ENCODE results near the gene PSTPIP1.

The PSTPIP1 gene

DNA sequence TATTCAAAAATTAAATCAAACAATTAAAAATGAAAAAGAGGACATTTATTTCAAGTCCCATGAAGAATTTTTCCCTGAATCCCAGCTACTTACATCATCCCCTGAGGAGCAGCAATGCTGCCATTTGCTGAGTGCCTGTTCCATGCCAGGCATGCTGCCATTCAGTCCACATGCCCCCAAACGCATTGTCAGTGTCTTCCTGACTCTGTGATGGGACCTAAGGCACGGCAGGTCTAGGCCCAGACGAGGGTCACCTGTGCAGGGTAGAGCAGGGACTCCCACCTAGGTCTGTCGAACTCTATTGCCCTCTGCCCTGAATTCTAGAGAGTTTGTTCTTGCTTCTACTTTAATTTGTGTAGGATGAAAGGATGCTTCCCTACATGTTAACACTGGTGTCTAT lies 7.0 kb downstream of the PSTPIP1 start:
- Mint-ChIP-seq H3K9me3 (peaks cover 3% of the 10 kb centered on the region), H3K36me3 (ENCODE audit: low read depth) (peaks cover 61% of the 10 kb centered on the region), H3K27me3 (no peaks in the 10 kb centered on the region), H3K27ac (peak overlapping the region; percentile 94), H3K4me1 (ENCODE audit: low read depth) (peaks cover 97% of the 10 kb centered on the region), H3K4me3 (peak overlapping the region; percentile 76)

DNA sequence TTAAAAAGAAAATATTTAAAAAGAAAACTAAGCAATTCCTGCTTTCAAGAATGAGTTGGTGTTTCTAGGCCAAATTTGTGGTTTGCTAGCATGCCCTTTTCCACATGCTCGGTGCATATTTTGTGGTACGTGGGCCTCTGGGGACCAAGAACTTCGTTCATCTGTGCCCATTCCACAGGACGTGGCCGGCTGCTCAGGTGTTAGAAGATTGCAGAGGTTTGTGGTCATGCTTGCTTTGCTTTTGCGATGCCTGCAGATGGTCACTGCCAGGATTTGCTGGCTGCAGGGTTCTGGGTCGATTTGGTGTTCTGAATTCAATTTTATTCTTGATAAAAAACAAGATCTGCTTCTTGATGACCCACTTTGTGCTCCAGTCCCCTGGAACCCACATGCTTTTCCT lies 7.5 kb downstream of the PSTPIP1 start:
- H3K9me3 Mint-ChIP-seq: peaks cover 3% of the 10 kb centered on the region
- peaks cover 58% of the 10 kb centered on the region for H3K36me3 Mint-ChIP-seq (ENCODE audit: low read depth)
- peaks cover 93% of the 10 kb centered on the region for H3K4me1 Mint-ChIP-seq (ENCODE audit: low read depth)
- H3K4me3 Mint-ChIP-seq: peak overlapping the region; percentile 76
- no peaks in the 10 kb centered on the region for H3K27me3 Mint-ChIP-seq
- peak overlapping the region; percentile 94 for H3K27ac Mint-ChIP-seq

DNA sequence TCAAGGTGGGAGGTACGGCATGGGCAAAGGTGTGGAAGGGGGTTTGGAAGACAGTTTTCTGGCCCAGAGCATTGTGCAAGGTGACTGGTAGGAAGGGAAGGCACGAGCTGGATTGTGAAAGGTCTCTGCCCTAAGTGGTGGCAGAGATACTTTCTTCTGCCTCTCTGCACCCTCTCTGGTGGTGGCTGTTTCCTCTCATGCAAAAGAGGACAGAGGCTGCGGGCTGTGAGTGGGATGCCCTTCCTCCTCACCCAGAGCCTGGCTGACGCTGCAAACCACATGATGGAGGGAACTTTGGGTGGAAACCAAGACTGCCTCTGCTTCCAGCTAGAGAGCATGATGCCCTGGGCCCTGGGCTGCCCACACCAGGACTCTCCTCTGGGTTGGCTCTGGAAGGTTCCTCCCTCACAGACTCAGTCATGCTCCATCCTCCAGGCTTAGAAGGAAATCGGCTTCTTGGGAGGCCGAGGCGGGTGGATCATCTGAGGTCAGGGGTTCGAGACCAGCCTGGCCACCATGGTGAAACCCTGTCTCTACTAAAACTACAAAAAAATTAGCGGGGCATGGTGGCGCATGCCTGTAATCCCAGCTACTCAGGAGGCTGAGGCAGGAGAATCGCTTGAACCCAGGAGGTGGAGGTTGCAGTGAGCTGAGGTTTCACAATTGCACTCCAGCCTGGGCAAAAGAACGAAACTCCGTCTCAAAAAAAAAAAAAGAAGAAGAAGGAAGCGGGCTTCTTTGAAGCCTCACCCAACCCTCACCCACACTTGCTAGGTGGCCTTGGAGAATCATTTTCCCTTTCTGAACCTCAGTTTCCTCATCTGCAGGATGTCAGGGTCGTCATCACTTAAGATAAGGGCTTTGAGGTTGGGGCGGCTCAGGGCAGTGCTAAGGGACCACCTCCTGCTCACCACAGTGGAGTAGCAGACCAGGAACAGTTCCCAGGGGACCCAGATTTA lies 8.3 kb downstream of the PSTPIP1 start:
- H3K36me3 Mint-ChIP-seq (ENCODE audit: low read depth): peaks cover 51% of the 10 kb centered on the region
- peaks cover 3% of the 10 kb centered on the region for H3K9me3 Mint-ChIP-seq
- peak overlapping the region; percentile 94 for H3K27ac Mint-ChIP-seq
- H3K4me1 Mint-ChIP-seq (ENCODE audit: low read depth): peaks cover 90% of the 10 kb centered on the region
- H3K4me3 Mint-ChIP-seq: peak overlapping the region; percentile 76
- no peaks in the 10 kb centered on the region for H3K27me3 Mint-ChIP-seq

DNA sequence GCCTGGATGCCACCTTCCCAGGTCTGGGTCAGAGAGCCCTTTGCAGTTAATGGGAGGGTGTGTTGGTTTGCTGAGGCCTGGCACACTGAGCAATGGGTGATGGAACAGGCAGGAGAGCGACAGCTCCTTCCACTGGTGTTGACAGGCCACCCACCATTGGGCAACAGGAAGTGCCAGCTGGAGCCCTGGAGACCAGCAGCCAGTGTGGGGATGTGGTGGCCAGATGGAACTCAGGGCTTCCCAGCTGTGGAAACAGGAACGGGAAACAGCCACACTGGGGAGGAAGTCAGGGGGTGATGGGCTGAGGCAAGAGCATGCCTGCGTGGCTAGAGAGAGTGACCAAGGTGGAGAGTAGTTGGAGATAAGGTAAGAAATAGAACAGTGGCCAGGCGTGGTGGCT lies 9.3 kb downstream of the PSTPIP1 start:
- Mint-ChIP-seq H3K4me3 (peak overlapping the region; percentile 76), H3K27me3 (no peaks in the 10 kb centered on the region), H3K27ac (peak overlapping the region; percentile 94), H3K9me3 (peaks cover 3% of the 10 kb centered on the region), H3K4me1 (ENCODE audit: low read depth) (peaks cover 83% of the 10 kb centered on the region), H3K36me3 (ENCODE audit: low read depth) (peaks cover 44% of the 10 kb centered on the region)

DNA sequence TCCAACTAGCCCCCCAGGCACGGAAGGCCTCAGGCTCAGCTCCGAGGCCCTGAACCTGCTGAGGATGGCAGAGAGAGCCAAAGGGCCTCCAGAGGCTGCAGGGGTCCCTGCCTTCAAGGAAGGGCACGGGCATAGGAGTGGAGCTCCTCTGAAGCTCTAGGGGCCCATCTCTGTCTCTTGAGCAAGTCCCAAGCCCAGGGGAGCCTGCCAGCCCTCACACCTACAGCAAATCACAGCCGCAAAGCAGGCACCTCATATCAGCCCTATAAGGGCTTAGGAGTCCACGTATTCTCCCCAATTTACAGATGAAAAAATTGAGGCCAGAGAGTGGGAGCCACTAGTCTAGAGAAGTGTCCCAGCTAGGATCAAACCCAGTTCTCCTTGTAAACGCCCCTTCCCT lies 14.2 kb downstream of the PSTPIP1 start:
- Mint-ChIP-seq H3K4me1 (ENCODE audit: low read depth) (peaks cover 83% of the 10 kb centered on the region), H3K27me3 (no peaks in the 10 kb centered on the region), H3K27ac (no peak overlapping the region), H3K4me3 (no peak overlapping the region), H3K36me3 (ENCODE audit: low read depth) (peaks cover 45% of the 10 kb centered on the region), H3K9me3 (peaks cover 2% of the 10 kb centered on the region)

DNA sequence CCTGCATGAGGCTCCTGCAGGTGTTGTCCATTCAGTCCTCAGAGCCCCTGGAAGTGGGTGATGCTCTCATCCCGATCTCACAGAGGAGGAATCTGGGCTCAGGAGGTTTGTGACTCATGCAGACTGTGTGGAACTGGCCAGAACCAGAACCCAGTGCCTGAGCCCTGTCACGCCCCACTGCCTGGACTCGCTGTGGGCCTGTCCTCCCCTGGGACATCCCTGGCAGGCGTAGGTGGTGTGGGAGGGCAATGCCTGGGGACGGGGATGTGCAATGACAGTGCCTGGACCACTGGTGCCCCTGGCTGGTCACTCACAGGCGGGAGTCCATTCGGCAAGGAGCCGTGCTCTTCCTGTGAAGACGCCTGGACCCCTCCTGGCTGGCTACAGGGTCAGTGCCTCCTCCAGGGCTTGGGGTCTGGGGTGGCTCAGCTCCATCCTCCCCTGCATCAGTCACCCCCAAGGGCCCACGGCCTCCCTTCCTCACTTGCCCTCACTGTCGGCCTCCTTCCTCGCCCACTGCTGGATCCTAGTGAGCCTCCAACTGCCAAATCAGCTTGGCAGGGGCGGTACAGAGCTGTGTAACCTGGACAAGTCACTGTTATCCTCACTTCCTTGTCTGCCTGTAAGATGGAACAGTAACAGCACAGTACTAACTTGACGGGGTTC lies 14.9 kb downstream of the PSTPIP1 start:
- Mint-ChIP-seq H3K27ac (peak overlapping the region; percentile 83), H3K4me3 (no peak overlapping the region), H3K4me1 (ENCODE audit: low read depth) (peaks cover 83% of the 10 kb centered on the region), H3K27me3 (no peaks in the 10 kb centered on the region), H3K36me3 (ENCODE audit: low read depth) (peaks cover 39% of the 10 kb centered on the region), H3K9me3 (no peaks in the 10 kb centered on the region)

DNA sequence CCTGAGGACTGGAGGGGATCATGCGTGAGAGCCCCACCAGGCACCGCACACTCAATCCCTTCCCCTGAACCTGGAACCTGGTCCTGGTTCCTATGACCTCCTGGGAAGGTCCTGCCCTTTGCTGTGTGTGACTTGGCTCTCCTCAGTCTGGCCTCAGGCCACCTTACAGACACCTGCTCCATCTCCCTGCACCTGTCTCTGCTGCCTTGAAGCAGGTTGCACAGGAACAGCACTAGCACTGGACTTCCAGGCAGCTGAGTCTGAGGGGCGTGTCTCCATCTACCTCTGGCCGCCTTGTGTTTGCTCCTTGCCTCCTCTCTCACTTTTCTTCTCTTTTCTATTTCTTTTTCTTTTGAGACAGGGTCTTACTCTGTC lies 15.4 kb downstream of the PSTPIP1 start:
- peaks cover 39% of the 10 kb centered on the region for H3K36me3 Mint-ChIP-seq (ENCODE audit: low read depth)
- H3K27ac Mint-ChIP-seq: peak overlapping the region; percentile 83
- no peaks in the 10 kb centered on the region for H3K27me3 Mint-ChIP-seq
- H3K9me3 Mint-ChIP-seq: no peaks in the 10 kb centered on the region
- H3K4me1 Mint-ChIP-seq (ENCODE audit: low read depth): peaks cover 83% of the 10 kb centered on the region
- no peak overlapping the region for H3K4me3 Mint-ChIP-seq

DNA sequence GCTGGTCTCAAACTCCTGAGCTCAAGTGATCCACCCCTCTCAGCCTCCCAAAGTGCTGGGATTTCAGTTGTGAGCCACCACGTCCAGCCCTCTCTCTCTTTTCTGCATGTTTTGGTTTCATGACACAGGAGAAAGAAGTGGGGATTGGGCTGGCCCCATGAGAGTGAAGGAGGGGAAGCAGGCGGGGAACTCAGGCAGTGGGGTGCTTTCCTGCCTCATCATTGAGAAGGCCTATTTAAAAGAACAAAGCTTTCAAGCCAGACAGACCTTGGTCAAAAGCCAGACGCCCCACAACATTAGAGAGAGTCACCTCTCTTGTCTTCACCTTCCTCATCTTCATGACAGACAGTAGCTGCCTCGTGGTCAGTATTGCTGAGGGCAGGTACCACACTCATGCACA lies 15.9 kb downstream of the PSTPIP1 start:
- Mint-ChIP-seq H3K27ac (peak overlapping the region; percentile 83), H3K27me3 (no peaks in the 10 kb centered on the region), H3K36me3 (ENCODE audit: low read depth) (peaks cover 36% of the 10 kb centered on the region), H3K4me1 (ENCODE audit: low read depth) (peaks cover 84% of the 10 kb centered on the region), H3K4me3 (no peak overlapping the region), H3K9me3 (no peaks in the 10 kb centered on the region)

DNA sequence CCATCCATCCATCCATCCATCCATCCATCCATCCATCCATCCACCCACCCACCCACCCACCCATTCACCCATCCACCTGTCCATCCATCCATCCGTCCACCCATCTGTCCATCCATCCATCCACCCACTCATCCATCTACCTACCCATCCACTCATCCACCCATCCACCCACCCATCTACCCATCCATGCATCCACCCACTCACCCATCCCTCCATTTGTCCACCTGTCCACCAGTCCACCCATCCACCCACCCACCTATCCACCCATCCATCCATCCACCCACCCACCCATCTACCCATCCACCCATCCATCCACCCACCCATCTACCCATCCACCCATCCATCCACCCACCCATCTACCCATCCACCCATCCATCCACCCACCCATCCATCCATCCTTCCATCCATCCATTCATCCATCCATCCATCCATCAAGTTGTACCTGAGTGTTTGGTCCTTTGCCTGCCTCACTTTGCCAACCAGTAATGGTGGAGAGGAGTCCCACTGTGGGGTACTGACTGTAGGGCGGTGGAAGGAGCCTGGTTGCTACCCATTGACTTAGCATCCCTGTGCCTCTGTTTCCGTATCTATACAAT lies 17.3 kb downstream of the PSTPIP1 start:
- Mint-ChIP-seq H3K36me3 (ENCODE audit: low read depth) (peaks cover 32% of the 10 kb centered on the region), H3K9me3 (no peaks in the 10 kb centered on the region), H3K4me3 (peak overlapping the region; percentile 80), H3K27me3 (no peaks in the 10 kb centered on the region), H3K27ac (peak overlapping the region; percentile 92), H3K4me1 (ENCODE audit: low read depth) (peaks cover 88% of the 10 kb centered on the region)

DNA sequence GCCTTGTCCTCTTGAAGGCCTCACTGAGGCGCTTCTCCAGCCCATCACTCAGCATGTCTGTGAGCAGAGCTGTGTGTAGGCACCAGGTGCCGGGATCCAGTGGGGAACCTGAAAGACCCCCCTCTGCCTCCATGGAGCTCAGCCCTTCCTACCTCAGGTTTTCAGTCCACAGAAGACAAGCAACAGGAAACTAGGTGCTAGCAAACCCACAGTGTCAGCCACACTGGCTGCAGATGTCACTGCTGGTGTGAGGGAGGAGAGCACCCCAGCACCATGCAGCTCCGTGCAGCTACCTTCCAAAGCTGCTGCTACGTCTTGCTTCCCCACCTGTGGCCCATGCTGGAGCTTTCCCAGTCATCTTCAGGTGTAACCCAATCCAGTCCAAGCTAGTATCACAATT lies 17.9 kb downstream of the PSTPIP1 start:
- H3K27ac Mint-ChIP-seq: peak overlapping the region; percentile 92
- H3K4me1 Mint-ChIP-seq (ENCODE audit: low read depth): peaks cover 92% of the 10 kb centered on the region
- no peaks in the 10 kb centered on the region for H3K27me3 Mint-ChIP-seq
- H3K36me3 Mint-ChIP-seq (ENCODE audit: low read depth): peaks cover 32% of the 10 kb centered on the region
- no peaks in the 10 kb centered on the region for H3K9me3 Mint-ChIP-seq
- H3K4me3 Mint-ChIP-seq: peak overlapping the region; percentile 80

DNA sequence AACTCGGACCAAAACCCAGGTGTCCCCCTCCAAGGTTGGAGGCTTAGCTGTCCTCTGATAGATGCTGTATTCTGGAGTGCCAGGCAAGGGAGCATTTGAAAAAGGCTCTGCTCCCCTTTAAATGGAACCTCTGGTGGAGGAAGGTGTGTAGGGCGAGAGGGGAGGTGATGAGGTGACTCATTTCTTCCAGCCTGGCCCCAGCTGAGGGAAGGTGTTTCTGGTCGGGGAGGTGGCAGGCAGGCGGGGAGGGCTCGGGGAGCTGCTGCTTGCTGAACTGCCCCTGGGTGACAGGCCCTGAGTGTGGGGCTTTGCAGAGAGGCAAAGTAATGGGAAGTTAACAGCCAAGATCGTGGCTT lies 18.8 kb downstream of the PSTPIP1 start:
- Mint-ChIP-seq H3K4me1 (ENCODE audit: low read depth) (peaks cover 99% of the 10 kb centered on the region), H3K36me3 (ENCODE audit: low read depth) (peaks cover 36% of the 10 kb centered on the region), H3K27ac (peak overlapping the region; percentile 92), H3K4me3 (peak overlapping the region; percentile 80), H3K9me3 (no peaks in the 10 kb centered on the region), H3K27me3 (no peaks in the 10 kb centered on the region)

DNA sequence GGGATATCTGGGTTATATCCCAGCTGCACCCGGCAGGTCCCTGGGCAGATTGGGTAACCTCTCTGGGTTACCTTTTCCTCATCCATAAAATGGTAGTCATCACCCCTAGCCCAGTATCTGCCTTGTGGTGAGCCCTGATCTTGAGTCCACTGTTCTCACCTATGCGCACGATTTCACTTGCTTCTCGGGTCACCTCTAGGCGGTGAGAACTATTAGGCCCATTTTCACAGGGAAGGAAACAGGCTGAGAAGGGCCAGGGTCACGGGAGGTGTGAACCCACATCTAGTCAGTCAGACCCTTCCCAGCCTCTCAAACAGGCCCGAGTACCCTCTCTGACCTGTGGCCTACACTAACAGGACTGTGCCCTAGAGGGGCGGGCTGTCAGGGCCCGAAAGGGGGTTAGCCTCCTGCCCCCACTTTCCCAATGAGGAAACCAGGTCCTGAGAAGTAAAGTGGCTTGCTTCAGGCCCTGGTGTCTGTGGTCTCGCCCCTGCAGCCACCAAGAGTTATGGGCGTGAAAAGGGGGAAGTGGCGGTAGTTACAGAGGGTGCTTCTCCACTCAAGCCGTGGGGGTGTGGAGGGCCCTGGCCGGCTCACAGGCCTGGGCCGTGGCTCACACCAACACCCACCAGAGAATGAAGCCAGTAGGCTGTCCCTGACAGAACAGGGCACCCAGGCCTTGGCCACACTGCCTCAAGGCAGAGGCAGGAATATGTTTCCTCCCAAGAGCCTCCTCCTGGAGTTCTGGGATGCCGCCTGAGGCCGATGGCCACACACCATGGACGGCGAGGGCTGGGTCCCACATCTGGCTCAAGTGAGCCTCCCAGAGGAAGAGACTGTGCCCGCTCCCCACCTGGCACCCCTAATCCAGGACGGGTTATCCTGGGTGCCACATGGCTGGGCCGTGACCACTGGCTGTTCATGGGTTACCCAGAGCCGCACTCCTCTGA lies 19.5 kb downstream of the PSTPIP1 start:
- peak overlapping the region; percentile 80 for H3K4me3 Mint-ChIP-seq
- no peaks in the 10 kb centered on the region for H3K27me3 Mint-ChIP-seq
- peaks cover 100% of the 10 kb centered on the region for H3K4me1 Mint-ChIP-seq (ENCODE audit: low read depth)
- H3K27ac Mint-ChIP-seq: peak overlapping the region; percentile 92
- peaks cover 41% of the 10 kb centered on the region for H3K36me3 Mint-ChIP-seq (ENCODE audit: low read depth)
- H3K9me3 Mint-ChIP-seq: no peaks in the 10 kb centered on the region

DNA sequence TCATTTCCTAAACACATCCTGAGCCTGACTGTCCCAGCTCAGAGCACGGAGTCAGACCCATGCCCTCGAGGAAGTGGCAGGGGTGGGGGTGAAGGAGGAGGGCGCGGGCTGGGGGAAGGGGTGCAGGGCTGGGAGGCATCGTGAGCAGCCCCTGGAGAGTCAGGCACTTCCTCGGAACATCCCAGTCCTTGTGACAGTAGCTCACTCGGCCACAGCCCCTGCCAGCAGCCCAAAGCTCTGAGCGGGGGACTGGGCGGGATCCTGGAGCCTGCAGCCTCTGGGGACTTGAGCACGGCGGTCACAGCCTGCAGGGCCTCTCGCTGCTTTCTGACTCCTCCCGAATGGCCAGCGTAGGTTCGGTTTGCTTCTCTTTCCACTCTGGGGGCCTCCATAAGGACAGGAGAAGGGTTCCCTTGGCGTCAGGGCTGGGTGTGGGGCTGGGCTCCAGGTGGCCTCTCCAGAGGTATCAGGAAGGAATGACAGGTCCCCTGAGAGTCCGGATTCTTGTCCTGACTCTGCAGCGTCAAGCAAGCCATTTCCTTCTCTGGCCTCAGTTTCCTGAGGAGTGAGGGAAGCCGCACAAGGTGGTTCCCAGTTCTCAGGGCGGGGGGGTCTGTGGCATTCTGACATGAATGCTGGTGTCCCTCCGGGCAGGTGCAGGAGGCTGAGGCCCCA lies 20.9 kb downstream of the PSTPIP1 start:
- H3K36me3 Mint-ChIP-seq (ENCODE audit: low read depth): peaks cover 45% of the 10 kb centered on the region
- no peaks in the 10 kb centered on the region for H3K9me3 Mint-ChIP-seq
- H3K27ac Mint-ChIP-seq: peak overlapping the region; percentile 92
- H3K4me1 Mint-ChIP-seq (ENCODE audit: low read depth): peaks cover 100% of the 10 kb centered on the region
- H3K27me3 Mint-ChIP-seq: no peaks in the 10 kb centered on the region
- peak overlapping the region; percentile 42 for H3K4me3 Mint-ChIP-seq

DNA sequence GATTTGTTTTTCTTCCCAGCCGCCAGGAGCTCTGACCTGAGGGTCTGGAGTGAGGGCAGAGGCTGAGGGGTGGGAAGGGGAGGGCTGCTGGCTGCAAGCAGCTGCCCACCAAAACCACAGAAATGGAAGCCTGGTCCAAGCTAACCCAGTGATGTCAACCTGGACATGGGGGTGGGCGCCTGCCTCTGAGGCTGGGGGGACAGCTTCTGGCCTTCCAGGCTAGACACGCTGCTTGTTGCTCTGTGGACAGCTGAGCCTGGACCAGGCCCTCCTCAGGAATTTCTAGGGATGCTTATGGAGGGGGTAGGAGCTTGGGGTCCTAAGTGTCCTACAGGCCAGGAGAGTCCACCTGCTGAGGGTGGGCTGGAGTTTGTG lies 21.4 kb downstream of the PSTPIP1 start:
- peaks cover 45% of the 10 kb centered on the region for H3K36me3 Mint-ChIP-seq (ENCODE audit: low read depth)
- no peak overlapping the region for H3K27ac Mint-ChIP-seq
- no peaks in the 10 kb centered on the region for H3K9me3 Mint-ChIP-seq

More for the DNA sequence above, 21.4 kb downstream of the PSTPIP1 start:
- Mint-ChIP-seq H3K4me1 (ENCODE audit: low read depth) (peaks cover 100% of the 10 kb centered on the region), H3K27me3 (no peaks in the 10 kb centered on the region), H3K4me3 (no peak overlapping the region)

Measured in stimulated activated naive CD8-positive, alpha-beta T cell treated with anti-CD3 and anti-CD28 coated beads, Interleukin-15, Interleukin-2, amounts not matched to agents 100 ng/mL and 50 ng/mL, for 24 hours (primary cell).